Measurements from ENCODE around the gene SMG5. TPM values are rescaled to one million over a fixed set of nuclear protein-coding genes. Genes with fewer than 3 reads are reported as not detected.

Gene SMG5
- total and polyA plus RNA-seq, 4 donors, result 37.3 to 68.4 (median 41.4) TPM

- no peak for TF ChIP-seq CTCF (IDR thresholded peaks at IDR 0.05; ENCODE audit: control extremely low read depth, extremely low read depth)
- H3K4me1 ChIP-seq (ENCODE audit: control insufficient read depth in 5 of 5, insufficient read depth in 5 of 5, low read length in 5 of 5), result peaks cover 0 to 11% (median 6%) of the 10 kb centered on the region in 5 donors
- no peak overlapping the region for H3K4me3 ChIP-seq
- H3K9me3 ChIP-seq (ENCODE audit: control insufficient read depth in 4 of 4, insufficient read depth in 3 of 4, low read length in 3 of 4), result peaks cover 0 to 3% (median 0%) of the 10 kb centered on the region in 4 donors
- H3K9ac ChIP-seq (ENCODE audit: insufficient read depth in 1 of 2, low read length in 2 of 2), result no peak overlapping the region
- H3K36me3 ChIP-seq (ENCODE audit: control insufficient read depth in 4 of 4, insufficient read depth in 4 of 4, low read length in 4 of 4), result peaks cover 32 to 50% (median 49%) of the 10 kb centered on the region in 4 donors
- ATAC-seq (ENCODE audit: insufficient read depth, low FRiP score) (no peak), DNase-seq (no peak)
- 42 to 57% methylated on average over 6 of the region's 6 CpGs for WGBS, 2 donors
- H3K27me3 ChIP-seq (ENCODE audit: control insufficient read depth in 3 of 3, insufficient read depth in 3 of 3, low read length in 2 of 3), result no peaks in the 10 kb centered on the region
- H3K27ac ChIP-seq (ENCODE audit: low read depth in 1 of 2, low read length in 1 of 2), result no peak overlapping the region
Measured at GRCh38 chr1:156276966-156277381, 5.7 kb downstream of the SMG5 start.

GRCh38 chr1:156276532-156276931, 6.1 kb downstream of the SMG5 start:
- Histone ChIP-seq H3K4me1 (ENCODE audit: control insufficient read depth in 5 of 5, insufficient read depth in 5 of 5, low read length in 5 of 5) (peaks cover 0 to 6% (median 5%) of the 10 kb centered on the region in 5 donors), H3K27me3 (ENCODE audit: control insufficient read depth in 3 of 3, insufficient read depth in 3 of 3, low read length in 2 of 3) (no peaks in the 10 kb centered on the region), H3K4me3 (no peak overlapping the region), H3K9ac (ENCODE audit: insufficient read depth in 1 of 2, low read length in 2 of 2) (no peak overlapping the region), H3K36me3 (ENCODE audit: control insufficient read depth in 4 of 4, insufficient read depth in 4 of 4, low read length in 4 of 4) (peaks cover 35 to 54% (median 53%) of the 10 kb centered on the region in 4 donors), H3K27ac (ENCODE audit: low read depth in 1 of 2, low read length in 1 of 2) (no peak overlapping the region), H3K9me3 (ENCODE audit: control insufficient read depth in 4 of 4, insufficient read depth in 3 of 4, low read length in 3 of 4) (peaks cover 0 to 3% (median 0%) of the 10 kb centered on the region in 4 donors)
- no peak for TF ChIP-seq CTCF (IDR thresholded peaks at IDR 0.05; ENCODE audit: control extremely low read depth, extremely low read depth)
- ATAC-seq (ENCODE audit: insufficient read depth, low FRiP score) (peak; percentile 59), DNase-seq (no peak)

- WGBS, 2 donors, result 92 to 99% methylated on average over 3 of the region's 3 CpGs
- H3K9me3 ChIP-seq (ENCODE audit: control insufficient read depth in 4 of 4, insufficient read depth in 3 of 4, low read length in 3 of 4), result no peaks in the 10 kb centered on the region
- H3K4me3 ChIP-seq, result no peak overlapping the region
- ATAC-seq (ENCODE audit: insufficient read depth, low FRiP score) (no peak), DNase-seq (no peak)
- no peak overlapping the region for H3K27ac ChIP-seq (ENCODE audit: low read depth in 1 of 2, low read length in 1 of 2)
- H3K27me3 ChIP-seq (ENCODE audit: control insufficient read depth in 3 of 3, insufficient read depth in 3 of 3, low read length in 2 of 3), result no peaks in the 10 kb centered on the region
- peaks cover 56 to 63% (median 60%) of the 10 kb centered on the region in 4 donors for H3K36me3 ChIP-seq (ENCODE audit: control insufficient read depth in 4 of 4, insufficient read depth in 4 of 4, low read length in 4 of 4)
- no peak for TF ChIP-seq CTCF (IDR thresholded peaks at IDR 0.05; ENCODE audit: control extremely low read depth, extremely low read depth)
- H3K4me1 ChIP-seq (ENCODE audit: control insufficient read depth in 5 of 5, insufficient read depth in 5 of 5, low read length in 5 of 5), result no peaks in the 10 kb centered on the region
- H3K9ac ChIP-seq (ENCODE audit: insufficient read depth in 1 of 2, low read length in 2 of 2), result no peak overlapping the region
Measured at GRCh38 chr1:156270314-156270713, 12.3 kb downstream of the SMG5 start.

- Histone ChIP-seq H3K9me3 (ENCODE audit: control insufficient read depth in 4 of 4, insufficient read depth in 3 of 4, low read length in 3 of 4) (no peaks in the 10 kb centered on the region), H3K4me1 (ENCODE audit: control insufficient read depth in 5 of 5, insufficient read depth in 5 of 5, low read length in 5 of 5) (no peaks in the 10 kb centered on the region), H3K9ac (ENCODE audit: insufficient read depth in 1 of 2, low read length in 2 of 2) (no peak overlapping the region), H3K4me3 (no peak overlapping the region), H3K27ac (ENCODE audit: low read depth in 1 of 2, low read length in 1 of 2) (no peak overlapping the region), H3K36me3 (ENCODE audit: control insufficient read depth in 4 of 4, insufficient read depth in 4 of 4, low read length in 4 of 4) (peaks cover 43 to 54% (median 51%) of the 10 kb centered on the region in 4 donors), H3K27me3 (ENCODE audit: control insufficient read depth in 3 of 3, insufficient read depth in 3 of 3, low read length in 2 of 3) (no peaks in the 10 kb centered on the region)
- no peak for TF ChIP-seq CTCF (IDR thresholded peaks at IDR 0.05; ENCODE audit: control extremely low read depth, extremely low read depth)
- 93 to 98% methylated on average over 4 of the region's 4 CpGs for WGBS, 2 donors
- ATAC-seq (ENCODE audit: insufficient read depth, low FRiP score), result no peak
- no peak for DNase-seq
Measured at GRCh38 chr1:156268336-156268735, 14.3 kb downstream of the SMG5 start.

Measured in lung (tissue), 12 donors.